HEK293 (cell line): ENCODE measurements around the gene ARHGAP4.
A peak's percentile ranks its signal among the peaks of the same experiment; 100 is the strongest.

Experiments
- CTCF ChIA-PET: fragments of 350-600 bp; formaldehyde crosslinking; extraction: SDS; loops from one replicate; lab custom pipeline; 2021; ENCODE audit warnings: antibody characterized with exemption; lab: Yijun Ruan, JAX
- POLR2A ChIA-PET: fragments of 300-600 bp; formaldehyde crosslinking; extraction: SDS; loops from one replicate; lab custom pipeline; 2020; ENCODE audit warnings: antibody characterized with exemption, inconsistent platforms; lab: Yijun Ruan, JAX
- H3K27ac ChIP-seq: fragments of 200-500 bp; sonication (Bioruptor generic); 2 replicates; pipeline ENCODE4 v1.5.1; 2014; ENCODE audit warnings: low read depth, low read length, control low read depth, inconsistent platforms; ENCODE audit errors: extremely low read depth
- H3K36me3 ChIP-seq, 2 experiments: fragments of 200-500 bp in 1 of 2; sonication (Bioruptor generic) in 1 of 2; 1 replicate in 1 of 2; 2 replicates in 1 of 2; pipeline ENCODE4 v1.5.1; 2014 to 2017; ENCODE audit warnings: inconsistent platforms in 2 of 2, low read length in 2 of 2; ENCODE audit not compliant: control insufficient read depth in 2 of 2, insufficient read depth in 1 of 2
- H3K4me1 ChIP-seq: fragments of 200-500 bp; sonication (Bioruptor generic); 2 replicates; pipeline ENCODE4 v1.5.1; 2014; ENCODE audit warnings: mild to moderate bottlenecking, low read length, inconsistent platforms; ENCODE audit not compliant: control insufficient read depth, insufficient read depth
- H3K4me3 ChIP-seq: 2 replicates; pipeline ENCODE4 v1.5.1; 2011; ENCODE audit warnings: low read depth, mild to moderate bottlenecking, control low read depth, low read length, moderate library complexity
- H3K9me3 ChIP-seq: fragments of 200-500 bp; sonication (Bioruptor generic); 2 replicates; pipeline ENCODE4 v1.5.1; 2014; ENCODE audit warnings: low read depth, low read length, inconsistent platforms; ENCODE audit not compliant: control insufficient read depth, insufficient read depth
- BCL11A ChIP-seq: fragments of 450-650 bp; formaldehyde crosslinking; IDR thresholded peaks from 2 replicates; pipeline ENCODE4 v1.5.1; 2016; ENCODE audit warnings: low read depth, missing biosample characterization, missing genetic modification characterization
- FEZF1 ChIP-seq: fragments of 450-650 bp; formaldehyde crosslinking; IDR thresholded peaks from 2 replicates; pipeline ENCODE4 v1.5.1; 2016; ENCODE audit warnings: missing biosample characterization, missing genetic modification characterization
- GLIS1 ChIP-seq: fragments of 450-650 bp; formaldehyde crosslinking; IDR thresholded peaks from 2 replicates; pipeline ENCODE4 v1.5.1; 2016; ENCODE audit warnings: missing biosample characterization, missing genetic modification characterization
- SCRT2 ChIP-seq: fragments of 450-650 bp; formaldehyde crosslinking; IDR thresholded peaks from 2 replicates; pipeline ENCODE4 v1.5.1; 2016; ENCODE audit warnings: missing biosample characterization, missing genetic modification characterization
- ZBTB8A ChIP-seq: fragments of 450-650 bp; formaldehyde crosslinking; IDR thresholded peaks from 2 replicates; pipeline ENCODE4 v1.5.1; 2016; ENCODE audit warnings: missing biosample characterization, missing genetic modification characterization
- ZNF112 ChIP-seq: fragments of 450-650 bp; formaldehyde crosslinking; IDR thresholded peaks from 2 replicates; pipeline ENCODE4 v1.5.0; 2017; ENCODE audit warnings: missing biosample characterization, missing genetic modification characterization
- ZNF140 ChIP-seq: fragments of 450-650 bp; formaldehyde crosslinking; IDR thresholded peaks from 2 replicates; pipeline ENCODE4 v1.5.1; 2016; ENCODE audit warnings: missing biosample characterization, missing genetic modification characterization
- ZNF211 ChIP-seq: fragments of 450-650 bp; formaldehyde crosslinking; IDR thresholded peaks from 2 replicates; pipeline ENCODE4 v1.5.1; 2016; ENCODE audit warnings: low read depth, missing biosample characterization, missing genetic modification characterization
- ZNF335 ChIP-seq: fragments of 450-650 bp; formaldehyde crosslinking; conservative IDR thresholded peaks from 2 replicates; pipeline ENCODE4 v1.5.1; 2016; ENCODE audit warnings: missing biosample characterization, missing genetic modification characterization
- ZNF341 ChIP-seq: fragments of 450-650 bp; formaldehyde crosslinking; IDR thresholded peaks from 2 replicates; pipeline ENCODE4; 2016; ENCODE audit warnings: low read depth, missing biosample characterization, missing genetic modification characterization
- ZNF398 ChIP-seq: fragments of 450-650 bp; formaldehyde crosslinking; IDR thresholded peaks from 2 replicates; pipeline ENCODE4 v1.5.1; 2017; ENCODE audit warnings: missing biosample characterization, missing genetic modification characterization
- ZNF560 ChIP-seq: fragments of 450-650 bp; formaldehyde crosslinking; IDR thresholded peaks from 2 replicates; pipeline ENCODE4 v1.5.1; 2017; ENCODE audit warnings: missing biosample characterization, missing genetic modification characterization, borderline replicate concordance
- ZNF596 ChIP-seq: fragments of 450-650 bp; IDR thresholded peaks from 2 replicates; pipeline ENCODE4 v1.5.0; 2018; ENCODE audit warnings: missing biosample characterization, mild to moderate bottlenecking, missing genetic modification characterization, moderate library complexity
- ZNF658 ChIP-seq: fragments of 450-650 bp; formaldehyde crosslinking; IDR thresholded peaks from 2 replicates; pipeline ENCODE4; 2016; ENCODE audit warnings: missing biosample characterization, missing genetic modification characterization
- ZNF776 ChIP-seq: fragments of 450-650 bp; formaldehyde crosslinking; IDR thresholded peaks from 2 replicates; pipeline ENCODE4 v1.5.0; 2017; ENCODE audit warnings: missing biosample characterization, missing genetic modification characterization, borderline replicate concordance
- ZNF785 ChIP-seq: fragments of 450-650 bp; formaldehyde crosslinking; IDR thresholded peaks from 2 replicates; pipeline ENCODE4 v1.5.1; 2016; ENCODE audit warnings: missing biosample characterization, missing genetic modification characterization
- ZSCAN30 ChIP-seq: fragments of 450-650 bp; IDR thresholded peaks from 2 replicates; pipeline ENCODE4 v1.5.1; 2018; ENCODE audit warnings: missing biosample characterization, mild to moderate bottlenecking, missing genetic modification characterization, moderate library complexity
- ZXDB ChIP-seq: fragments of 450-650 bp; formaldehyde crosslinking; IDR thresholded peaks from 2 replicates; pipeline ENCODE4 v1.5.1; 2016; ENCODE audit warnings: missing biosample characterization, missing genetic modification characterization
- TF ChIP-seq, protein P1 (sequence below): fragments of 450-650 bp; IDR thresholded peaks from 2 replicates; pipeline ENCODE4 v1.5.1; 2018; ENCODE audit warnings: missing biosample characterization, missing genetic modification characterization
- TF ChIP-seq, protein P2 (sequence below): fragments of 450-650 bp; formaldehyde crosslinking; IDR thresholded peaks from 2 replicates; pipeline ENCODE4 v1.5.1; 2017; ENCODE audit warnings: missing biosample characterization, missing genetic modification characterization
- TF ChIP-seq, protein P3 (sequence below): fragments of 450-650 bp; formaldehyde crosslinking; conservative IDR thresholded peaks from 2 replicates; pipeline ENCODE4 v1.5.1; 2016; ENCODE audit warnings: low read depth, missing biosample characterization, missing genetic modification characterization

ARHGAP4 gene

GRCh38 chrX:153970357-153971123 lies 44.5 kb upstream of the ARHGAP4 start (continued):
- TF ChIP-seq, protein P1, sequence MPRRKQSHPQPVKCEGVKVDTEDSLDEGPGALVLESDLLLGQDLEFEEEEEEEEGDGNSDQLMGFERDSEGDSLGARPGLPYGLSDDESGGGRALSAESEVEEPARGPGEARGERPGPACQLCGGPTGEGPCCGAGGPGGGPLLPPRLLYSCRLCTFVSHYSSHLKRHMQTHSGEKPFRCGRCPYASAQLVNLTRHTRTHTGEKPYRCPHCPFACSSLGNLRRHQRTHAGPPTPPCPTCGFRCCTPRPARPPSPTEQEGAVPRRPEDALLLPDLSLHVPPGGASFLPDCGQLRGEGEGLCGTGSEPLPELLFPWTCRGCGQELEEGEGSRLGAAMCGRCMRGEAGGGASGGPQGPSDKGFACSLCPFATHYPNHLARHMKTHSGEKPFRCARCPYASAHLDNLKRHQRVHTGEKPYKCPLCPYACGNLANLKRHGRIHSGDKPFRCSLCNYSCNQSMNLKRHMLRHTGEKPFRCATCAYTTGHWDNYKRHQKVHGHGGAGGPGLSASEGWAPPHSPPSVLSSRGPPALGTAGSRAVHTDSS (tag by site-specific recombination): no peak
- TF ChIP-seq FEZF1 (tag by site-specific recombination) (no peak), ZBTB8A (tag by site-specific recombination) (peak; percentile 34), ZNF211 (tag by site-specific recombination) (no peak), ZNF776 (tag by site-specific recombination) (no peak), ZNF398 (tag by site-specific recombination) (peak; percentile 100), ZXDB (tag by site-specific recombination) (peak; percentile 55)
- TF ChIP-seq, all 188 proteins: peak for 46

DNA sequence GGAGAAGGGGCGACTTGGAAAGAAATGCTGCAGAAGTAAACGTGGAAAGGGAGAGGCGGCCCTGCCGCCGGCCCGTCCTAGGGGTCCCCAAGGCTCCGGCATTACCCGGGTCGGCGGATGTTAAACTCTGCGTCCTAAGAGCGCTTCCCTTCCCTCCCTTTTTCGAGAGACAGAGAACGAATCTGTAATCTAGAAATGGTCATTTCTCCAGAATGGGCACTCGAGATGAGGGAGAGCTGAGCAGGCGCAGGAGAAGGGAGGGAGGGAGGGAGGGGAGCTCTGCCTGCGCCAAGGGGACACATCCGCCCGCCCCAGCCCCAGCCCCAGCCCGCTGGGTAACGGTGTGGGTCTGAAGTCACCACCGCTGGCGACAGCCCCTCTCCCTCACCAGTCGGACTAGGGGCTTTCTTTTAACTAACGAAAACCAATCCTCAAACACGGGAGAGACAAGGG lies 43.9 kb upstream of the ARHGAP4 start:
- peak overlapping the region; percentile 77 for H3K27ac ChIP-seq
- peaks cover 10% of the 10 kb centered on the region for H3K4me1 ChIP-seq
- CTCF ChIA-PET: interaction anchor here (0.6 to 7.0 kb wide), 6 partner anchors 20 to 54 kb away, joined by 3 to 65 read pairs (median 8); no protein-coding TSS in a partner anchor
- TF ChIP-seq ZNF112 (tag by site-specific recombination) (no peak), ZSCAN30 (tag by site-specific recombination) (0 out of 2 replicates have a peak, but pooled peaks have one; percentile 5), ZNF596 (tag by site-specific recombination) (no peak)
- TF ChIP-seq, protein P2, sequence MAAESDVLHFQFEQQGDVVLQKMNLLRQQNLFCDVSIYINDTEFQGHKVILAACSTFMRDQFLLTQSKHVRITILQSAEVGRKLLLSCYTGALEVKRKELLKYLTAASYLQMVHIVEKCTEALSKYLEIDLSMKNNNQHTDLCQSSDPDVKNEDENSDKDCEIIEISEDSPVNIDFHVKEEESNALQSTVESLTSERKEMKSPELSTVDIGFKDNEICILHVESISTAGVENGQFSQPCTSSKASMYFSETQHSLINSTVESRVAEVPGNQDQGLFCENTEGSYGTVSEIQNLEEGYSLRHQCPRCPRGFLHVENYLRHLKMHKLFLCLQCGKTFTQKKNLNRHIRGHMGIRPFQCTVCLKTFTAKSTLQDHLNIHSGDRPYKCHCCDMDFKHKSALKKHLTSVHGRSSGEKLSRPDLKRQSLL (tag by site-specific recombination): peak; percentile 80; the same call in 1 of the 2 replicates
- peak overlapping the region; percentile 95 for H3K4me3 ChIP-seq
- POLR2A ChIA-PET: interaction anchor here (0.6 to 4.6 kb wide), 9 partner anchors 11 to 211 kb away, joined by 3 to 67 read pairs (median 8); no protein-coding TSS in a partner anchor
- H3K9me3 ChIP-seq: no peaks in the 10 kb centered on the region
- peaks cover 0 to 33% of the 10 kb centered on the region in 2 experiments; a peak in 1 of 3 replicates for H3K36me3 ChIP-seq

- Histone ChIP-seq H3K4me3 (peak overlapping the region; percentile 95), H3K27ac (peak overlapping the region; percentile 77), H3K9me3 (no peaks in the 10 kb centered on the region), H3K36me3 (peaks cover 0 to 39% of the 10 kb centered on the region in 2 experiments; a peak in 1 of 3 replicates), H3K4me1 (peaks cover 10% of the 10 kb centered on the region)
- CTCF ChIA-PET: interaction anchor here (0.6 to 7.0 kb wide), 6 partner anchors 19 to 55 kb away, joined by 3 to 65 read pairs (median 8); no protein-coding TSS in a partner anchor
- POLR2A ChIA-PET: interaction anchor here (0.9 to 4.6 kb wide), 5 partner anchors 36 to 210 kb away, joined by 3 to 67 read pairs (median 5); no protein-coding TSS in a partner anchor
- TF ChIP-seq, protein P3, sequence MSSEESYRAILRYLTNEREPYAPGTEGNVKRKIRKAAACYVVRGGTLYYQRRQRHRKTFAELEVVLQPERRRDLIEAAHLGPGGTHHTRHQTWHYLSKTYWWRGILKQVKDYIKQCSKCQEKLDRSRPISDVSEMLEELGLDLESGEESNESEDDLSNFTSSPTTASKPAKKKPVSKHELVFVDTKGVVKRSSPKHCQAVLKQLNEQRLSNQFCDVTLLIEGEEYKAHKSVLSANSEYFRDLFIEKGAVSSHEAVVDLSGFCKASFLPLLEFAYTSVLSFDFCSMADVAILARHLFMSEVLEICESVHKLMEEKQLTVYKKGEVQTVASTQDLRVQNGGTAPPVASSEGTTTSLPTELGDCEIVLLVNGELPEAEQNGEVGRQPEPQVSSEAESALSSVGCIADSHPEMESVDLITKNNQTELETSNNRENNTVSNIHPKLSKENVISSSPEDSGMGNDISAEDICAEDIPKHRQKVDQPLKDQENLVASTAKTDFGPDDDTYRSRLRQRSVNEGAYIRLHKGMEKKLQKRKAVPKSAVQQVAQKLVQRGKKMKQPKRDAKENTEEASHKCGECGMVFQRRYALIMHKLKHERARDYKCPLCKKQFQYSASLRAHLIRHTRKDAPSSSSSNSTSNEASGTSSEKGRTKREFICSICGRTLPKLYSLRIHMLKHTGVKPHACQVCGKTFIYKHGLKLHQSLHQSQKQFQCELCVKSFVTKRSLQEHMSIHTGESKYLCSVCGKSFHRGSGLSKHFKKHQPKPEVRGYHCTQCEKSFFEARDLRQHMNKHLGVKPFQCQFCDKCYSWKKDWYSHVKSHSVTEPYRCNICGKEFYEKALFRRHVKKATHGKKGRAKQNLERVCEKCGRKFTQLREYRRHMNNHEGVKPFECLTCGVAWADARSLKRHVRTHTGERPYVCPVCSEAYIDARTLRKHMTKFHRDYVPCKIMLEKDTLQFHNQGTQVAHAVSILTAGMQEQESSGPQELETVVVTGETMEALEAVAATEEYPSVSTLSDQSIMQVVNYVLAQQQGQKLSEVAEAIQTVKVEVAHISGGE: 0 out of 2 replicates have a peak, but pooled peaks have one; percentile 33
- TF ChIP-seq ZNF140 (tag by site-specific recombination) (no peak), ZNF341 (tag by site-specific recombination) (peak; percentile 44), ZNF560 (no peak), ZXDB (tag by site-specific recombination) (no peak), ZNF785 (tag by site-specific recombination) (no peak), GLIS1 (tag by site-specific recombination) (peak; percentile 91), ZNF335 (no peak), BCL11A (no peak), SCRT2 (peak; percentile 77), ZNF658 (no peak)
These were observed 43.2 kb upstream of the ARHGAP4 start for GRCh38 chrX:153969125-153969903.
